ENCODE data around the gene GPR39. TPM values are rescaled to one million over a fixed set of nuclear protein-coding genes. Genes with fewer than 3 reads are reported as not detected.

The GPR39 gene
- total RNA-seq, 4 donors from 2014 or later, result 2.8 to 9.7 (median 5.4) TPM

GRCh38 chr2:132605236-132606180, 188.9 kb downstream of the GPR39 start:
- H3K4me1 ChIP-seq, result peaks cover 6 to 10% of the 10 kb centered on the region in 2 donors
- intact Hi-C loops (cut with DNase I), result no loop called here
- H3K36me3 ChIP-seq, result no peaks in the 10 kb centered on the region
- H3K27ac ChIP-seq, result no peak overlapping the region
- H3K4me3 ChIP-seq (replicated peaks in 1 of 3), result no peak overlapping the region
- no peaks in the 10 kb centered on the region for H3K9me3 ChIP-seq
- DNase-seq, result no peak
- no peaks in the 10 kb centered on the region for H3K27me3 ChIP-seq
- TF ChIP-seq POLR2A (IDR thresholded peaks at IDR 0.05) (no peak), CTCF (IDR thresholded peaks at IDR 0.05) (no peak)
- WGBS, 2 donors, result 83 to 89% methylated on average over 14 of the region's 14 CpGs

GRCh38 chr2:132606649-132607048, 190.0 kb downstream of the GPR39 start:
- 92 to 95% methylated on average over 8 of the region's 8 CpGs for WGBS, 2 donors
- H3K27me3 ChIP-seq, result no peaks in the 10 kb centered on the region
- peaks cover 6 to 10% of the 10 kb centered on the region in 2 donors for H3K4me1 ChIP-seq
- no peak overlapping the region for H3K27ac ChIP-seq
- DNase-seq, result no peak
- intact Hi-C loops (cut with DNase I), result no loop called here
- no peak for TF ChIP-seq POLR2A (IDR thresholded peaks at IDR 0.05)
- TF ChIP-seq CTCF (IDR thresholded peaks at IDR 0.05), result no peak
- H3K9me3 ChIP-seq, result no peaks in the 10 kb centered on the region
- no peaks in the 10 kb centered on the region for H3K36me3 ChIP-seq
- no peak overlapping the region for H3K4me3 ChIP-seq (replicated peaks in 1 of 3)

- no peak overlapping the region for H3K27ac ChIP-seq
- 86 to 94% methylated on average over 4 of the region's 4 CpGs for WGBS, 2 donors
Observed at GRCh38 chr2:132607426-132608090, 191.0 kb downstream of the GPR39 start.

GRCh38 chr2:132608311-132608710, 191.7 kb downstream of the GPR39 start:
- 49 to 50% methylated on average over 3 to 6 of the region's 6 CpGs for WGBS, 2 donors
- TF ChIP-seq POLR2A (IDR thresholded peaks at IDR 0.05), result no peak
- no peak for TF ChIP-seq CTCF (IDR thresholded peaks at IDR 0.05)
- Histone ChIP-seq H3K27me3 (no peaks in the 10 kb centered on the region), H3K4me3 (replicated peaks in 1 of 3) (no peak overlapping the region), H3K9me3 (no peaks in the 10 kb centered on the region), H3K27ac (no peak overlapping the region), H3K4me1 (peaks cover 6 to 10% of the 10 kb centered on the region in 2 donors), H3K36me3 (no peaks in the 10 kb centered on the region)
- DNase-seq, result peak; percentile 23 to 74
- intact Hi-C loops (cut with DNase I), result no loop called here

More at GRCh38 chr2:132607426-132608090, 191.0 kb downstream of the GPR39 start:
- intact Hi-C loops (cut with DNase I), result no loop called here
- DNase-seq, result no peak
- H3K9me3 ChIP-seq, result no peaks in the 10 kb centered on the region
- no peaks in the 10 kb centered on the region for H3K27me3 ChIP-seq
- H3K4me1 ChIP-seq, result peaks cover 6 to 10% of the 10 kb centered on the region in 2 donors
- no peaks in the 10 kb centered on the region for H3K36me3 ChIP-seq
- no peak overlapping the region for H3K4me3 ChIP-seq (replicated peaks in 1 of 3)
- no peak for TF ChIP-seq CTCF (IDR thresholded peaks at IDR 0.05)
- TF ChIP-seq POLR2A (IDR thresholded peaks at IDR 0.05), result no peak

Data from thyroid gland (tissue), 4 donors.